Heart left ventricle (tissue), 13 donors: ENCODE results near the gene DCLK3.

Experiments
- POLR2A ChIP-seq, 2 donors: fragments of 450-650 bp; IDR thresholded peaks; one replicate each; pipeline ENCODE4 v1.6.1; 2017; ENCODE audit warnings: antibody characterized with exemption in 2 of 2, mild to moderate bottlenecking in 2 of 2, moderate library complexity in 2 of 2
- TF ChIP-seq, protein P1 (sequence below), 12 donors: fragments of 200-600 bp; sonication (generic) in 4 of 12; IDR thresholded peaks; one replicate each; pipeline versions ENCODE4 v1.5.0 to v1.8.0; 2018 to 2022; ENCODE audit warnings: antibody characterized with exemption in 12 of 12, mild to moderate bottlenecking in 5 of 12
- donor health status: ischemic (EF 13 %, LVEDD 7.1; RV severe dilation, severe dysfunction).
- donor health status: DM: no; HTN: yes; CAD: no.
- donor health status: DM: no; HTN: no; CAD: no.
- donor health status: ischemic (EF 25% LVEDD 6.9; RV normal size, moderate dysfunction).
- donor health status: ischemic (EF 25% LVEDD 5.7; RV mildly dilated, moderate dysfunction).
- donor health status: ischemic (EF 35%, LVEDD 5.7; RV mildly dilated, moderate dysfunction).
- donor health status: nonischemic (EF 11% LVEDD 7.7; RV severe dilation, severe dysfunction).
- donor health status: DM: yes; HTN: yes; CAD: no.
- donor health status: PGD.
- donor health status: ischemic (EF 29% LVEDD 5.4; RV normal size, mild dysfunction).
- donor health status: nonischemic (EF 23%, LVEDD 6.1; RV moderate dilation, normal function).

DNA sequence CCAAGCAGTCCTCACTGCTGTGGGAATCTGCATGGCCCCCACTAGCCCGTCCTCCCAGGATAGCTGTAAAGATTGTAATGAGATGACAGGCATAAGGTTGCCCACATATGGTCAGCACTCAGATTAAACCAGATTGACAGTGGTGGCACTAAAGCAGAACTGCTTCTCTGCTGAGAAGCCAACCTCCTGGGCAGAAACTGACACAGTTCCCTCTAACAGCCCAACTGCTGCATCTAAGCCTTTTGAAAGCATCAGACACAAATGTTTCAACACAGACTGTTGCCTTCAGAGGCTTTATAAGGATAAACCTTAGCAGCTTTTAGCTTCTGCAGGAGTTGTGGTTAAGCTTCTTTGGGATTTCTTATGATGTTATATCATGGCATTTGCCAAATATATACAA is 13.0 kb downstream of the DCLK3 start:
- no peak for TF ChIP-seq POLR2A (IDR thresholded peaks at IDR 0.05)
- TF ChIP-seq, protein P1, sequence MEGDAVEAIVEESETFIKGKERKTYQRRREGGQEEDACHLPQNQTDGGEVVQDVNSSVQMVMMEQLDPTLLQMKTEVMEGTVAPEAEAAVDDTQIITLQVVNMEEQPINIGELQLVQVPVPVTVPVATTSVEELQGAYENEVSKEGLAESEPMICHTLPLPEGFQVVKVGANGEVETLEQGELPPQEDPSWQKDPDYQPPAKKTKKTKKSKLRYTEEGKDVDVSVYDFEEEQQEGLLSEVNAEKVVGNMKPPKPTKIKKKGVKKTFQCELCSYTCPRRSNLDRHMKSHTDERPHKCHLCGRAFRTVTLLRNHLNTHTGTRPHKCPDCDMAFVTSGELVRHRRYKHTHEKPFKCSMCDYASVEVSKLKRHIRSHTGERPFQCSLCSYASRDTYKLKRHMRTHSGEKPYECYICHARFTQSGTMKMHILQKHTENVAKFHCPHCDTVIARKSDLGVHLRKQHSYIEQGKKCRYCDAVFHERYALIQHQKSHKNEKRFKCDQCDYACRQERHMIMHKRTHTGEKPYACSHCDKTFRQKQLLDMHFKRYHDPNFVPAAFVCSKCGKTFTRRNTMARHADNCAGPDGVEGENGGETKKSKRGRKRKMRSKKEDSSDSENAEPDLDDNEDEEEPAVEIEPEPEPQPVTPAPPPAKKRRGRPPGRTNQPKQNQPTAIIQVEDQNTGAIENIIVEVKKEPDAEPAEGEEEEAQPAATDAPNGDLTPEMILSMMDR (IDR thresholded peaks at IDR 0.05): no peak
